Fibroblast of gingiva (primary cell): ENCODE data around the gene JAM3.

ENCODE experiments used
- DNase-seq: peaks from one replicate; pipeline ENCODE4 v3.0.0-alpha.2; 2011; ENCODE audit warnings: low read depth

JAM3 gene

DNA sequence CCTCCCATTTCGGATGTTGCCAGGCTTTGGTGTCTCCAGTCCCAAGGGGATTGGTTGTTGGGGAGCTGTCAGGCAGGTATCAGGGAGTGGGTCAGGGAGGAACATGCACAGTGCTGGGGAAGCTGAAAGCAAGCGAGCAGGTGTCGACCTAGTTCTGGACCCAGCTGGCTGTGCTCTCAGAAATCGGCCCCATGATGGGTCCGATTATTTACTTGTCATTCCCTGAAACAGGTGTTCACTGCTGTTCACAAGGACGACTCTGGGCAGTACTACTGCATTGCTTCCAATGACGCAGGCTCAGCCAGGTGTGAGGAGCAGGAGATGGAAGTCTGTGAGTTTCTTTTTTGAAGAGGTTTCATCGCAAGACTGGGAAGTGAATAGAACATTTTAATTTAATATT, 76.8 kb downstream of the JAM3 start:
- DNase-seq, result no peak

- DNase-seq, result no peak
Observed at GRCh38 chr11:134146598-134146997, 77.7 kb downstream of the JAM3 start.

- no peak for DNase-seq
Observed at GRCh38 chr11:134149371-134149770, 80.5 kb downstream of the JAM3 start.

GRCh38 chr11:134150195-134150903, 81.5 kb downstream of the JAM3 start:
- DNase-seq, result peak; percentile 66

DNA sequence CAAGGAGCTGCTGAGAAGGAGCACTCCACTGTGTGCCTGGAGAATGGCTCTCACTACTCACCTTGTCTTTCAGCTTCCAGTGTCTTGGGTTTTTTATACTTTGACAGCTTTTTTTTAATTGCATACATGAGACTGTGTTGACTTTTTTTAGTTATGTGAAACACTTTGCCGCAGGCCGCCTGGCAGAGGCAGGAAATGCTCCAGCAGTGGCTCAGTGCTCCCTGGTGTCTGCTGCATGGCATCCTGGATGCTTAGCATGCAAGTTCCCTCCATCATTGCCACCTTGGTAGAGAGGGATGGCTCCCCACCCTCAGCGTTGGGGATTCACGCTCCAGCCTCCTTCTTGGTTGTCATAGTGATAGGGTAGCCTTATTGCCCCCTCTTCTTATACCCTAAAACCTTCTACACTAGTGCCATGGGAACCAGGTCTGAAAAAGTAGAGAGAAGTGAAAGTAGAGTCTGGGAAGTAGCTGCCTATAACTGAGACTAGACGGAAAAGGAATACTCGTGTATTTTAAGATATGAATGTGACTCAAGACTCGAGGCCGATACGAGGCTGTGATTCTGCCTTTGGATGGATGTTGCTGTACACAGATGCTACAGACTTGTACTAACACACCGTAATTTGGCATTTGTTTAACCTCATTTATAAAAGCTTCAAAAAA, 82.3 kb downstream of the JAM3 start:
- no peak for DNase-seq

DNA sequence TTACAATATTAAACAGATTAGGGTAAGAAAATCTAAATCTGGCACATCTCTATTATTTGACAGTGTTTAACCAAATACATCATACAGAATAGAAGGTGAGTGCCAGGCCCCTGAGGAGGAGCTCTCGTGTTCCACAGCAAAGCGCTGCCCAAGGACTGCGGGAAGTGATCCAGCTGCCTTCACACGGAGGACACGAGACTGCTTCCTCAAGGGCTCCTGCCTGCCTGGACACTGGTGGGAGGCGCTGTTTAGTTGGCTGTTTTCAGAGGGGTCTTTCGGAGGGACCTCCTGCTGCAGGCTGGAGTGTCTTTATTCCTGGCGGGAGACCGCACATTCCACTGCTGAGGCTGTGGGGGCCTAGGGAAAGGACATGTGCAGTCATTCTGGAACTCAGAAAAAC, 83.8 kb downstream of the JAM3 start:
- no peak for DNase-seq

DNA sequence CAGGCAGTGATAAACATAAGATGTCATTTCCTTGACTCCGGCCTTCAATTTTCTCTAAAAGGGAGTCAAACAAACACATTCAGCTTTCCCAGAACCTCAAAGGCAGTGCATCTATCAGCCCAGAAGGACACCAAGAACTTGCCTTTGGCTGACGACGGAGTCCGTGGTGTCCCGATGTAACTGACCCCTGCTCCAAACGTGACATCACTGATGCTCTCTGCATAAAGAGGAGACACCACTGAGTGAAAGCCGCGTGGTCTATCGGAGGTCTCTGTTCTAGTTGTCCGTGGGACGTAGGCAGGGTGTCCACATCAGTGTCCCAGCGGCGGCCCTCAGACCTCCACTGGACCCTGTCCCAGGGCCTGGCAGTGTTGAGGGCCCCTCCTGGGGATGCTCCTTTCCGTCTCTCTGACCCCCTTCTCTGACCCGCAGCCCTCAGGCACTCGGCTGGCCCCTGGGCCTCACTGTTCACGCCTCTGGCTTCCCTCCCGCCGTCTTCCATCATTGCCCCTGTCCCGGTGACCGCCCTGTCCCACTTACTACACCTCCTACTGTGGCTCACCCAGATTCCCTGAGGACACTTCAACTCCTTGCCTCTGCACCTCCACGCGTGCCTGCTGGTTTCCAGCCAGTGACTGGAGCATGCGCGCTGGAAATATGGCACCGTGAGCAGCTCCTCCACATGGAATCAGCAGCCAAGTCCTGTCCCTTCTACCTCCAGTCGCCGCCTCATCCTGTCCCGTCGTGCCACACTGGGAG, 84.5 kb downstream of the JAM3 start:
- DNase-seq, result no peak

- no peak for DNase-seq
Observed at GRCh38 chr11:134154441-134154840, 85.6 kb downstream of the JAM3 start.

DNA sequence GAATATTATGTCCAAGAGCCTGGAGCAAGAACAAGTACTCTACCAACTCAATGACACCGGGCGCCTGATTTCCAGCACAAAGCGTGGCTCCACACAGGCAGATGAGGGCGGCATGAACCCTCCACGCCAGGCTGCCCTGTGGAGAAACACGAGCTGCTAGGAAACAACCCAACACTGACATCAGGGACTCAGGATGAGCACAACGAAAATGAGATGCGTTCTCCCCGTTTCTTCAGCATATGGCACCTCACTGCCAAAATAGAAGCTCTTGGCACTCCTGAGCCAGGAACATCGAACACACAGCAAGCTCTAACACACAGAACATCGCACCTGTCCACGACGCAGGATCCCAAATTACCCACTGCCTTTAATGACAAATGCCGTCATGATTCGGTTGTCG, 86.6 kb downstream of the JAM3 start:
- no peak for DNase-seq

GRCh38 chr11:134155946-134156865, 87.3 kb downstream of the JAM3 start:
- no peak for DNase-seq

DNA sequence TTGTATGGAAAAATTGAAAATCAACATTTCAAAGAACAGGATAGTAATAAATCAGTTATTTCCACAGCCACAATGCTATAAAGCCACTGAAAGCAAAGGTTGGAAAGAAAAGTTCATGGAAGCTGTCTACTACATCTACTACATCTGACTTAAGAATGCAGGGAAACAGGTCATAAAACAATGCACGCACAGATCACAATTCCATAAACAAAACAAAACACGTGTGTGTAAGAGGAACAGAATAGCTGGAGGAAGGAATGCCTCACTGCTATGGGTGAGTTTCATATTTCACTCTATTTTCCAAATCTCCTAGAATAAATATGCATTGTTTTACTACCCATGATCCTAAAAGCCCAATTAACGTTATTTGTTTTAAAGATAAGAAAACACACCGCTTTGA, 88.6 kb downstream of the JAM3 start:
- no peak for DNase-seq

DNA sequence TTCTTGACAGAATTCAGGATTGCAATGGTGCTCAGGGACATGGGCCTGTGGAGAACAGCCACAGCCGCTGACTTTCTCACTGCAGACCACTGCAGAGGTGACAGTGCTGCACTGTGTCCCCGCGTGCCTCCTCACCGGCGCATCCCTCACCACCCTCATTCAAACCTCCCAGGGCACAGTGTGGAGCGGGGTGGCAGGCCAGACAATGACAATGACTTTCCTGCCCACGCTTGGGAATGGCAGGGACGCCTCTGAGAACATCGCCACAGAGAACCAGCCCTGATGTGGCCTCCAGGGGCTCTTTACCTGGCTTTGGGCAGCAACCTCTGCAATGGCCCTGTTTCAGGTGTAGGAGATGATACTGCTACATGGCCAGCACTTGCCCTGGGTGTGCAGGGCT, 89.2 kb downstream of the JAM3 start:
- no peak for DNase-seq

GRCh38 chr11:134159652-134160051, 90.8 kb downstream of the JAM3 start:
- DNase-seq, result no peak

DNA sequence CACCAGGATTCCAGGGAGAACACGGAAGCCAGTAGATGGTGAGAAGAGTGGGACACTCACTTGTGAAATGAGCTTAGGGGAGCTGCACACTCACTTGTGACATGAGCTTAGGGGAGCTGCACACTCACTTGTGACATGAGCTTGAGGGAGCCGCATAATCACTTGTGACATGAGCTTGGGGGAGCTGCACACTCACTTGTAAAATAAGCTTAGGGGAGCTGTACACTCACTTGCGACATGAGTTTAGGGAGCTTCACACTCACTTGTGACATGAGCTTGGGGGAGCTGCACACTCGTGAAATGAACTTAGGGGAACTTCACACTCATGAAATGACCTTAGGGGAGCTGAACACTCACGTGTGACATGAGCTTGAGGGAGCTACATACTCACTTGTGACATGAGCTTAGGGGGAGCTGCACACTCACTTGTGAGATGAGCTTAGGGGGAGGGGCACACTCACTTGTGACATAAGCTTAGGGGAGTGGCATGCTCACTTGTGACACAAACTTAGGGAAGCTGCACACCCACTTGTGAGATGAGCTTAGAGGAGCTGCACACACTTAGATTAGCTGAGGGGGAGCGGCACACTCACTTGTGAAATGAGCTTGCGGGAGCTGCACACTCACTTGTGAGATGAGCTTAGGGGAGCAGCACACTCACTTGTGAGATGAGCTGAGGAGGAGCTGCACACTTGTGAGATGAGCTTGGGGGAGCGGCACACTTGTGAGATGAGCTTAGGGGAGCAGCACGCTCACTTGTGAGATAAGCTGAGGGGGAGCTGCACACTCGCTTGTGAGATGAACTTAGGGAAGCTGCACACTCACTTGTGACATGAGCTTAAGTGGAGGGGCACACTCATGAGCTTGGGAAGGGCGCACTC, 95.9 kb downstream of the JAM3 start:
- DNase-seq, result no peak

DNA sequence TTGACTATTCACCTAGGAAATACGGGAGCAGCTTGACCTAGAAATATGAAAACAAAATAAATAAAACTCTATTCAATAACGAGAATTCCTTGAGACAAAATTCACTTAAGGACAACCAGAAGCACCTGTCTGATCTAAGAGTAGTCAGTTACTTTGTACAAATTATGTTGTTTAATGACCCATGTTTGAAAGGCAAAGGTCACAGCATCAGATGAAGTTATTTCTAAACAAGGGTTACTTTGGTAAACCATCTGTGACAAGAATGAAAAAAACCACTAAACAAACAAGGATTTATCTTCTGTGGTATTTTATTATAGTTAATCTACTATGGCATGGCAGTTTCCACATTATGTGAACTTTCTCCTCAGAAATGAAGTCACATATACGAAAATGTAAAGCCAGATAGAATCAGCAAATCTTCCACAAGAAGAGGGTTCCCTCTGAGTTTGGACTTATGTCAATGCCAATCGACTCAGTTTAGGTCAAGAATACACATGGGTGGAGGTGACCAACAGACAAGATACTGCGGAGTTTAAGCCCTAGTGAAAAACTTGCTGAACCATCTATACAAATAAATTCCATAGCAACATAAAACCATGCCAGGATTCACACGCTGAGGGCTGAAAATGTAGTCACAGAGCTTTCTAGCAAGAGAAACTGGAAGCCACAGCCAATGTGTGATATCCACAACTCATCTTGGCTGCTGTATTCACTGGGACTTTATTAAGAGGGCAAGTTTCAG, 101.5 kb downstream of the JAM3 start:
- DNase-seq, result no peak

DNA sequence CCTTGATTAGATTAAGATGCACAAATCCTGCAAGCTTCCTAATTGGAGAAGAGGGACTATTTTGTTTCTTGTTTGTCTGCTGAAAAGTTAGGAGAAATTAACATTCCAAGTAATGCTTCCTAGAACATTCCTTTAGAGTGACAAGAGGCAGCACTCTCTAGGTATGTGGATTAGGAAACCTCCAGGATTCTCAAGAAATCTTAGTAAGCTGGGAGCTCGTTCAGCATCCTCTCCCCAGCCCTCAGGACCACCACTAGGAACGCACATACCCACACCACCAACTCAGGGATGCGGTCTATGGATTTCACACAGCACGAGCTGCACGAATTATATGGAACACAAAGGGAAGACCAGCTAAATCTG, 102.0 kb downstream of the JAM3 start:
- peak; percentile 47 for DNase-seq

DNA sequence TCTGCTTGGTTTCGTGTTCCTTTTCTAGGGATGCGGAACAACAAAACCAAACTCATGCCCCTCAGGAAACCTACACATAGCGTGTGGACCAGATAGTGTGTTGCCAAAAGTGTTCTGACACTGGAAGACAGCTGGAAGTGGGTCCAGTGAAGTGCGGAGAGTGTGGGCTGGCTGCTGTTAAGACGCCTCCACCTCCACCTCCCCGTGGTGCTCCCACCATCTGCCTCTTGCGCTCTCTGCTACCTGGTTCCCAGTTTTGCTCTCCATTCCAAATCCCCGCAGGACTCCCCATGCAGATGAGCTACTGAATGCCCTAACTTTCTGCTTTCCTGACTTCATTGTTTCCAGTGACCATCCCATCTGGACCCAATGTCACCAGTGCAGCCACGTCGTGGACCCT, 103.1 kb downstream of the JAM3 start:
- no peak for DNase-seq

DNA sequence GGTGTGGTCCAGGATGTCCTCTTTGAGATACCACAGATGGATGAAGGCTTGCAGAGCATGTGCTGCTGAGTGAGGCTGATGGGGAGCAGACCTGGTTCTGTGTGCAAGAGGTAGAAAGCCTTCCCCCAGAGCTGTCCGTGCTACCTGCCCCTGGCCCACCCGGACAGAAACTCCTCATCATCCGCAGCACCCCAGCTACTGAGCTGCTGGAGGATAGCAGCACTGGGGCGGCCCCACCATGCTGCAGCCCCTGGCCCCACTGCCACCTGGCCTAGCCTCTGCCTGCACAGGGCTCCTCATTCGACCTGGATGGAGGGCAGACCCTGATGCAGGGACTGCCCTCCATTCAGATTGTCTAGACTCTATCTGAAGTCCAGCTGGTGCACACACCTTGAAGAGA, 104.4 kb downstream of the JAM3 start:
- no peak for DNase-seq

DNA sequence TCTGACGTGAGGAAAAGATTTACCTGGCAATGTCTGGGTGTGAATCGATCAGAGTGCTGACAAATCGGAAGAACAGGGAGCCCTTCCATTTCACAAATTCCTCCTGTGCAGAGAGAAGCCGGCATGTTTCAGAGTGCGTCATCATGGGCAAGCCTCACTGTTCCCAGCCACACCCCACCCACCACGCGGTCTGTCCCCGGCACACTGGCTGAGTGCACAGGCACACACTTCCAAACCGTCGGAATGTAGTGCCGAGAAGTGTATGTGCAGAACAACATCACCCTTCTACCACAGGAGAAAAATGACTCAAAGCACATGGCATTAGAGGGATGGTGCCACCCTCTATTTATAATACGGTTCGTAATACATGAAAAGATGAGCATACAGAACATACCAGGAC, 107.4 kb downstream of the JAM3 start:
- DNase-seq, result no peak

DNA sequence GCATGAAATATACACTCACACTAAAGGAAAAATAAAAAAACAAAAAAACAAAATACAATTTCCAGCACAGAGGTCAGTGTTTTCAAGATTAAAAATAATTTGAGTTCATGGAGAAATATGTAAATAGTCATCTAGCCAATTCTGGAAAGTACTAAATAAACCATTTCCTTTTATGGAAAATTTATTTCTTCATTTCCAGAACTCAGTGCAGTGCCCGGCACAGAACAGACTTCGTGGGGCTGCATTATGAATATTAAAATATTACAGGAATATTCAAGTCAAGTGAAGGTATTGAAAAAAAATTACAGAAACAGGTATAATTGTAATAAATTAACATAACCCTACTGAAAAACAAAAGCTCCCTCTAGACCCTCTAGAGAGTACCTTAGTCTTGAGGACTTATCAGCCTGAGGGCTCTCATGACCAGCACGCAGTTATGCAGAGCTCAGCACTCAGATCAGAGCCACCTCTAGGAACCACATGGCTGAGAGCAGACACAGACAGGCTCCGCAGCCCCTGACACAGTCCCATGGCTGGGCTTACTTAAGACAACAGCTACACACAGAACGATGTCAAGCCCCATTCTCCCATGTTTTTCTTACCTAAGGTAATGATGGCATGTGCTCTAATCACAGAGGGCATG, 109.3 kb downstream of the JAM3 start:
- DNase-seq, result no peak
